K562 (cell line): ENCODE measurements around the gene HJV. TPM values are rescaled to one million over a fixed set of nuclear protein-coding genes. Genes with fewer than 3 reads are reported as not detected.
"Not testable (repeated sequence)": the region's sequence is repeated elsewhere in the genome, so short reads cannot be mapped to it uniquely, and the experiment has no call there.

Source experiments
- ARHGAP35 ChIP-seq: fragments of 450-650 bp; IDR thresholded peaks from 2 replicates; pipeline ENCODE4 v1.6.1; 2018; ENCODE audit not compliant: partially characterized antibody
- CSDE1 ChIP-seq, 2 experiments: fragments of 450-650 bp; IDR thresholded peaks; 2 replicates each; pipeline ENCODE4 v1.6.1; 2016; ENCODE audit warnings: mild to moderate bottlenecking in 1 of 2
- ERF ChIP-seq: fragments of 450-650 bp; formaldehyde crosslinking; IDR thresholded peaks from 2 replicates; pipeline ENCODE4 v1.4.0; 2020; ENCODE audit warnings: mild to moderate bottlenecking, mixed read lengths
- KDM4B ChIP-seq, 2 experiments: fragments of 450-650 bp in 1 of 2; sonication (generic) in 1 of 2; IDR thresholded peaks; 2 replicates each; pipeline ENCODE4 v1.6.1; 2016 to 2017; ENCODE audit warnings: borderline replicate concordance in 2 of 2, antibody characterized with exemption in 1 of 2, low read depth in 1 of 2, mild to moderate bottlenecking in 1 of 2
- MEF2D ChIP-seq: conservative IDR thresholded peaks from 2 replicates; pipeline ENCODE4 v1.6.1; 2016; ENCODE audit warnings: low read depth, missing genetic modification characterization, missing compliant biosample characterization
- MTA3 ChIP-seq: fragments of 450-650 bp; formaldehyde crosslinking; IDR thresholded peaks from 2 replicates; pipeline ENCODE4 v1.6.1; 2017; ENCODE audit warnings: mild to moderate bottlenecking, borderline replicate concordance
- NCOR1 ChIP-seq: fragments of 450-650 bp; IDR thresholded peaks from 2 replicates; pipeline ENCODE4 v1.6.1; 2016; ENCODE audit warnings: mild to moderate bottlenecking, moderate library complexity
- NFIC ChIP-seq: fragments of 450-650 bp; IDR thresholded peaks from 2 replicates; pipeline ENCODE4 v1.6.1; 2017; ENCODE audit warnings: mild to moderate bottlenecking, inconsistent platforms
- SMARCE1 ChIP-seq: fragments of 450-650 bp; IDR thresholded peaks from 2 replicates; pipeline ENCODE4 v1.7.1; 2016; ENCODE audit warnings: mild to moderate bottlenecking
- TBL1XR1 ChIP-seq, 2 experiments: IDR thresholded peaks; 2 replicates each; pipeline ENCODE4 v1.6.1; 2012; ENCODE audit warnings: improper control_type of control experiment in 2 of 2, low read length in 2 of 2, mild to moderate bottlenecking in 1 of 2
- ZC3H11A ChIP-seq: IDR thresholded peaks from 2 replicates; pipeline ENCODE4 v1.6.1; 2012; ENCODE audit warnings: low read depth, low read length, improper control_type of control experiment
- ZFX ChIP-seq: sonication (generic); formaldehyde crosslinking; IDR thresholded peaks from 2 replicates; pipeline ENCODE4 v1.8.0; 2022; ENCODE audit warnings: mild to moderate bottlenecking, missing genetic modification reagents, moderate library complexity
- ZKSCAN8 ChIP-seq: fragments of 200-800 bp; sonication (Bioruptor generic); IDR thresholded peaks from 2 replicates; pipeline ENCODE4 v1.6.1; 2016; ENCODE audit warnings: missing genetic modification characterization, missing compliant biosample characterization
- polyA plus RNA-seq, 8 experiments: library from polyadenylated mRNA; depleted of rRNA in 4 of 8; stranded (reverse) in 5 of 8; unstranded in 3 of 8; fragments of >200 nt; fragmentation: Nextera tagmentation in 2 of 8; fragmentation: Illumina TruSeq in 1 of 8; extraction: Ambion mirVana in 2 of 8; extraction: Trizol in 1 of 8; gene quantifications; 2 replicates each; pipeline versions ENCODE4 v1.2.1 to v1.2.3, GENCODE V29; 2011 to 2014; ENCODE audit warnings: inconsistent platforms in 1 of 8, missing spikeins in 1 of 8
- total RNA-seq, 7 experiments: library from RNA; depleted of rRNA in 6 of 7; stranded (reverse); fragments of >200 nt in 6 of 7; fragmentation: Illumina TruSeq in 2 of 7; extraction: Trizol in 2 of 7; gene quantifications; 2 replicates each; pipeline versions ENCODE4 v1.2.1 to v1.2.3, GENCODE V29; 2011 to 2021; ENCODE audit warnings: low replicate concordance in 1 of 7
- TF ChIP-seq, protein P1 (sequence below): fragments of 450-650 bp; IDR thresholded peaks from 2 replicates; pipeline ENCODE4 v1.6.1; 2016; ENCODE audit warnings: mild to moderate bottlenecking
- TF ChIP-seq, protein P2 (sequence below), 2 experiments: fragments of 450-650 bp in 1 of 2; sonication (generic) in 1 of 2; formaldehyde crosslinking in 1 of 2; IDR thresholded peaks in 1 of 2; conservative IDR thresholded peaks in 1 of 2; 2 replicates each; pipeline versions ENCODE4 v1.6.1 to v1.8.1; 2016 to 2023; ENCODE audit warnings: mild to moderate bottlenecking in 2 of 2, moderate library complexity in 2 of 2, inconsistent platforms in 1 of 2, missing genetic modification reagents in 1 of 2
- TF ChIP-seq, protein P3 (sequence below): fragments of 250-450 bp; sonication (Bioruptor Pico); IDR thresholded peaks from 2 replicates; pipeline ENCODE4 v1.8.0; 2021; ENCODE audit warnings: mild to moderate bottlenecking, moderate library complexity
- TF ChIP-seq, protein P4 (sequence below): IDR thresholded peaks from 2 replicates; pipeline ENCODE4 v1.6.1; 2011; ENCODE audit warnings: borderline replicate concordance, low read depth, mild to moderate bottlenecking, moderate library complexity, low read length; ENCODE audit not compliant: insufficient read depth, poor library complexity, severe bottlenecking
- TF ChIP-seq, protein P5 (sequence below): sonication (generic); formaldehyde crosslinking; IDR thresholded peaks from 2 replicates; pipeline ENCODE4 v1.8.0; 2022; ENCODE audit warnings: mild to moderate bottlenecking, low read depth, missing genetic modification reagents

Gene HJV
- total and polyA plus RNA-seq, 9 of the 15 experiments (the other 6 are each of a cell fraction or from before 2014, with no cell fraction given), result 1.0 to 6.6 (median 2.4) TPM

DNA sequence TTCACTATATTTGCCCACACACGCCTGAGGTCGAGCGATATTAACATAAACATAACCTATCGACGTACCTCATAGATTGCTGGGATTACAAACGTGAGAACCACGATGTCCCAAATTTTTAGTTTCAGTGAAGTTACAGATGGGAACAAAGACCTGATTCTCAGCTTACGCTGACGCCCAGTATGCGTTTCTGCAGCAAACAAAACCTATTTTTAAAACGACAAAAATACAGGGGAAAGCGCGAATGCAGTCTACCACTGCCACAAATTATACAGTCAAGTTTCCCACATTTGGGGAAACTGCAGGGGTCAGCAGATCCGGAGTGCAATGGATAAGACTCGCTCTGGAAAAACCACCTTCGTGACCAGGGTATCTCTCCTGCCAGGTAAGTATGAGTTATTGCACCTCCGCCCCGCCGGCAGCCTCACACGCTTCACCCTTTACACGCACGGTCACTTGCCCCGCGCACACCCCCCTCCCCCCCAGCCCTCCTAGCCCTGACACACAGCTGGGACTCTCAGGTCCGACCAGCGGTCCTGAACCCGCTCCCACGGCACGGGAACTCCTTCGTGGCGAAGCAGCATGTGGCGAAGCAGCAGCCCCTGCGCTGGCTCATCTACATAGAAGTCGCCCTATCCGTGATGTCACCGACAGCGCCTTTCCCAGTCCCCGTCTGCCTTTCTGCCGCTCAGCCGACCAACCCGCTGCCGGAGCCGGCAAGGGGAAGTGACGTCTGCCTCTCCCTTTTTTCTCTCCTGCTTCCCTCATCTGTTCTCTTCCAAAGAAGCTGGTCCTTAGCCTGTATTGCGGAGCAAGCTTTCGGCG is 30.5 kb upstream of the HJV start (continued):
- TF ChIP-seq, protein P1, sequence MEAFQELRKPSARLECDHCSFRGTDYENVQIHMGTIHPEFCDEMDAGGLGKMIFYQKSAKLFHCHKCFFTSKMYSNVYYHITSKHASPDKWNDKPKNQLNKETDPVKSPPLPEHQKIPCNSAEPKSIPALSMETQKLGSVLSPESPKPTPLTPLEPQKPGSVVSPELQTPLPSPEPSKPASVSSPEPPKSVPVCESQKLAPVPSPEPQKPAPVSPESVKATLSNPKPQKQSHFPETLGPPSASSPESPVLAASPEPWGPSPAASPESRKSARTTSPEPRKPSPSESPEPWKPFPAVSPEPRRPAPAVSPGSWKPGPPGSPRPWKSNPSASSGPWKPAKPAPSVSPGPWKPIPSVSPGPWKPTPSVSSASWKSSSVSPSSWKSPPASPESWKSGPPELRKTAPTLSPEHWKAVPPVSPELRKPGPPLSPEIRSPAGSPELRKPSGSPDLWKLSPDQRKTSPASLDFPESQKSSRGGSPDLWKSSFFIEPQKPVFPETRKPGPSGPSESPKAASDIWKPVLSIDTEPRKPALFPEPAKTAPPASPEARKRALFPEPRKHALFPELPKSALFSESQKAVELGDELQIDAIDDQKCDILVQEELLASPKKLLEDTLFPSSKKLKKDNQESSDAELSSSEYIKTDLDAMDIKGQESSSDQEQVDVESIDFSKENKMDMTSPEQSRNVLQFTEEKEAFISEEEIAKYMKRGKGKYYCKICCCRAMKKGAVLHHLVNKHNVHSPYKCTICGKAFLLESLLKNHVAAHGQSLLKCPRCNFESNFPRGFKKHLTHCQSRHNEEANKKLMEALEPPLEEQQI, result peak; percentile 83
- TF ChIP-seq TBL1XR1 (IDR thresholded peaks at IDR 0.05; ENCODE audit: low read length in 2 of 2) (peak; percentile 86 to 99), ARHGAP35 (peak; percentile 99), NCOR1 (peak; percentile 98), ZKSCAN8 (CRISPR knock-in tag) (peak; percentile 74; the same call in 1 of the 2 replicates), NFIC (peak; percentile 88), ERF (CRISPR knock-in tag) (peak; percentile 99), ZC3H11A (peak; percentile 17; the same call in 1 of the 2 replicates), SMARCE1 (peak; percentile 24; the same call in 1 of the 2 replicates), MTA3 (peak; percentile 95), CSDE1 (IDR thresholded peaks at IDR 0.05) (peak in 1 of 2 experiments; percentile 100; a peak in 2 of 4 replicates), KDM4B (IDR thresholded peaks at IDR 0.05; ENCODE audit: borderline replicate concordance in 2 of 2, low read depth in 1 of 2) (peak in 1 of 2 experiments; percentile 100; a peak in 2 of 4 replicates), MEF2D (tag) (peak; percentile 85), ZFX (CRISPR knock-in tag) (peak; percentile 53; the same call in 1 of the 2 replicates)
- TF ChIP-seq, protein P2, sequence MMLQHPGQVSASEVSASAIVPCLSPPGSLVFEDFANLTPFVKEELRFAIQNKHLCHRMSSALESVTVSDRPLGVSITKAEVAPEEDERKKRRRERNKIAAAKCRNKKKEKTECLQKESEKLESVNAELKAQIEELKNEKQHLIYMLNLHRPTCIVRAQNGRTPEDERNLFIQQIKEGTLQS (IDR thresholded peaks at IDR 0.05), result not testable (repeated sequence)
- TF ChIP-seq, protein P2 (CRISPR knock-in tag; conservative IDR thresholded peaks at IDR 0.05), result peak; percentile 97
- TF ChIP-seq, protein P3, sequence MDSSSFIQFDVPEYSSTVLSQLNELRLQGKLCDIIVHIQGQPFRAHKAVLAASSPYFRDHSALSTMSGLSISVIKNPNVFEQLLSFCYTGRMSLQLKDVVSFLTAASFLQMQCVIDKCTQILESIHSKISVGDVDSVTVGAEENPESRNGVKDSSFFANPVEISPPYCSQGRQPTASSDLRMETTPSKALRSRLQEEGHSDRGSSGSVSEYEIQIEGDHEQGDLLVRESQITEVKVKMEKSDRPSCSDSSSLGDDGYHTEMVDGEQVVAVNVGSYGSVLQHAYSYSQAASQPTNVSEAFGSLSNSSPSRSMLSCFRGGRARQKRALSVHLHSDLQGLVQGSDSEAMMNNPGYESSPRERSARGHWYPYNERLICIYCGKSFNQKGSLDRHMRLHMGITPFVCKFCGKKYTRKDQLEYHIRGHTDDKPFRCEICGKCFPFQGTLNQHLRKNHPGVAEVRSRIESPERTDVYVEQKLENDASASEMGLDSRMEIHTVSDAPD (CRISPR knock-in tag), result peak; percentile 63
- TF ChIP-seq, protein P4, sequence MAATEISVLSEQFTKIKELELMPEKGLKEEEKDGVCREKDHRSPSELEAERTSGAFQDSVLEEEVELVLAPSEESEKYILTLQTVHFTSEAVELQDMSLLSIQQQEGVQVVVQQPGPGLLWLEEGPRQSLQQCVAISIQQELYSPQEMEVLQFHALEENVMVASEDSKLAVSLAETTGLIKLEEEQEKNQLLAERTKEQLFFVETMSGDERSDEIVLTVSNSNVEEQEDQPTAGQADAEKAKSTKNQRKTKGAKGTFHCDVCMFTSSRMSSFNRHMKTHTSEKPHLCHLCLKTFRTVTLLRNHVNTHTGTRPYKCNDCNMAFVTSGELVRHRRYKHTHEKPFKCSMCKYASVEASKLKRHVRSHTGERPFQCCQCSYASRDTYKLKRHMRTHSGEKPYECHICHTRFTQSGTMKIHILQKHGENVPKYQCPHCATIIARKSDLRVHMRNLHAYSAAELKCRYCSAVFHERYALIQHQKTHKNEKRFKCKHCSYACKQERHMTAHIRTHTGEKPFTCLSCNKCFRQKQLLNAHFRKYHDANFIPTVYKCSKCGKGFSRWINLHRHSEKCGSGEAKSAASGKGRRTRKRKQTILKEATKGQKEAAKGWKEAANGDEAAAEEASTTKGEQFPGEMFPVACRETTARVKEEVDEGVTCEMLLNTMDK, result peak; percentile 25
- TF ChIP-seq, protein P5, sequence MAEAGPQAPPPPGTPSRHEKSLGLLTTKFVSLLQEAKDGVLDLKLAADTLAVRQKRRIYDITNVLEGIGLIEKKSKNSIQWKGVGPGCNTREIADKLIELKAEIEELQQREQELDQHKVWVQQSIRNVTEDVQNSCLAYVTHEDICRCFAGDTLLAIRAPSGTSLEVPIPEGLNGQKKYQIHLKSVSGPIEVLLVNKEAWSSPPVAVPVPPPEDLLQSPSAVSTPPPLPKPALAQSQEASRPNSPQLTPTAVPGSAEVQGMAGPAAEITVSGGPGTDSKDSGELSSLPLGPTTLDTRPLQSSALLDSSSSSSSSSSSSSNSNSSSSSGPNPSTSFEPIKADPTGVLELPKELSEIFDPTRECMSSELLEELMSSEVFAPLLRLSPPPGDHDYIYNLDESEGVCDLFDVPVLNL (CRISPR knock-in tag), result 0 out of 2 replicates have a peak, but pooled peaks have one; percentile 30
